Stomach (tissue), 4 donors: ENCODE measurements around the gene CFAP97D1.

ENCODE experiments used
- POLR2AphosphoS5 ChIP-seq, 3 donors: sonication (generic); formaldehyde crosslinking; IDR thresholded peaks; one replicate each; pipeline ENCODE4 v1.6.1; 2016; ENCODE audit warnings: antibody characterized with exemption in 3 of 3
- TF ChIP-seq, protein P1 (sequence below), 7 experiments: fragments of 450-650 bp in 4 of 7; fragments of 200-600 bp in 3 of 7; sonication (generic) in 3 of 7; IDR thresholded peaks; one replicate each; pipeline ENCODE4 v1.5.1; 2016 to 2019; ENCODE audit warnings: antibody characterized with exemption in 7 of 7, control low read depth in 2 of 7, mild to moderate bottlenecking in 1 of 7

DNA sequence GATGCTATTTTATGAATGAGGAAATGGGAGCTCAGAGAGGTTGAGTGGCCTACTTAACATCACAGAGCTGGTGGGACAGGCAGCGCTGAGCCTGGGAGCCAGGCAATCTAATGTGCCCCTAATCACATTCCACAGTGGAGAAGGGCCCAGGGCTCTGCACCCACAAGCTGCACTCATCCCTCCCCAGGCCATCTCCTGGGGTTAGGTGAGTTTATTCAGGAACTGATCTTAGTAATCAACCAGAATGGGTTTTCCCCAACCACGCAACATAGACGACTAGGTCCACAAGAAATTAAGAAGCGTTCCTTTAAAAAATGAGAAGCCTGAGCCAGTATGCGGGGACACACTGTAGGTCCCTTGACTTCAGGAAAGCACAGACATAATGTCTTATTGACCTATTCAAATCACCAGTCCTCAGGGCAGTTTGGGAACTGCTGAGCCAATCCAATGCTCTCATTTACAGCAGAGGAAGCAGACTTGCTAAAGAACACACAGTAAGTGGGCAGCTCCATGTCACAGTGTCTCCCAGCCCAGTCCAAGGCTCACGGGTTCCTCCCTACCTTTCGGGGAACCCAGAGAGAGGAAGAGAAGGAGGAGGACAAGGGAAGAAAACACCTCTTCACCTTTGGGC is 50.4 kb downstream of the CFAP97D1 start:
- TF ChIP-seq, protein P1, sequence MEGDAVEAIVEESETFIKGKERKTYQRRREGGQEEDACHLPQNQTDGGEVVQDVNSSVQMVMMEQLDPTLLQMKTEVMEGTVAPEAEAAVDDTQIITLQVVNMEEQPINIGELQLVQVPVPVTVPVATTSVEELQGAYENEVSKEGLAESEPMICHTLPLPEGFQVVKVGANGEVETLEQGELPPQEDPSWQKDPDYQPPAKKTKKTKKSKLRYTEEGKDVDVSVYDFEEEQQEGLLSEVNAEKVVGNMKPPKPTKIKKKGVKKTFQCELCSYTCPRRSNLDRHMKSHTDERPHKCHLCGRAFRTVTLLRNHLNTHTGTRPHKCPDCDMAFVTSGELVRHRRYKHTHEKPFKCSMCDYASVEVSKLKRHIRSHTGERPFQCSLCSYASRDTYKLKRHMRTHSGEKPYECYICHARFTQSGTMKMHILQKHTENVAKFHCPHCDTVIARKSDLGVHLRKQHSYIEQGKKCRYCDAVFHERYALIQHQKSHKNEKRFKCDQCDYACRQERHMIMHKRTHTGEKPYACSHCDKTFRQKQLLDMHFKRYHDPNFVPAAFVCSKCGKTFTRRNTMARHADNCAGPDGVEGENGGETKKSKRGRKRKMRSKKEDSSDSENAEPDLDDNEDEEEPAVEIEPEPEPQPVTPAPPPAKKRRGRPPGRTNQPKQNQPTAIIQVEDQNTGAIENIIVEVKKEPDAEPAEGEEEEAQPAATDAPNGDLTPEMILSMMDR (IDR thresholded peaks at IDR 0.05), result no peak
- TF ChIP-seq POLR2AphosphoS5 (IDR thresholded peaks at IDR 0.05), result no peak
